MCF 10A (cell line): ENCODE measurements around the gene TFDP1. TPM values are rescaled to one million over a fixed set of nuclear protein-coding genes. Genes with fewer than 3 reads are reported as not detected.

Experiments used
- BruUV-seq: library from RNA; stranded (reverse); fragments of 400-500 nt; replicated peaks from 2 replicates; lab custom pipeline; 2021; lab: Mats Ljungman, UMichigan
- CTCF ChIA-PET: fragments of 300-600 bp; sonication (Branson Sonifier 250); formaldehyde crosslinking; extraction: SDS; loops from one replicate; lab custom pipeline; 2021; ENCODE audit warnings: antibody characterized with exemption, inconsistent platforms; lab: Yijun Ruan, JAX
- POLR2A ChIA-PET: fragments of 300-600, 350-650 bp; sonication (Branson Sonifier 250); formaldehyde crosslinking; extraction: SDS; loops from one replicate; lab custom pipeline; 2020; ENCODE audit warnings: antibody characterized with exemption, inconsistent platforms; lab: Yijun Ruan, JAX
- DNase-seq: peaks from one replicate; pipeline ENCODE4 v3.0.0-alpha.2; 2018; ENCODE audit not compliant: unreplicated experiment
- H3K27ac Mint-ChIP-seq: one replicate; pipeline ENCODE4 v1.8.0; 2022; ENCODE audit warnings: mild to moderate bottlenecking, low read depth, mixed read lengths; ENCODE audit not compliant: unreplicated experiment
- H3K27me3 Mint-ChIP-seq: one replicate; pipeline ENCODE4 v1.8.0; 2022; ENCODE audit warnings: mixed read lengths; ENCODE audit not compliant: insufficient read depth, unreplicated experiment
- H3K36me3 Mint-ChIP-seq: one replicate; pipeline ENCODE4 v1.8.0; 2022; ENCODE audit warnings: mild to moderate bottlenecking, moderate library complexity, mixed read lengths; ENCODE audit not compliant: insufficient read depth, unreplicated experiment
- H3K4me1 Mint-ChIP-seq: one replicate; pipeline ENCODE4 v1.8.0; 2022; ENCODE audit warnings: mixed read lengths; ENCODE audit not compliant: insufficient read depth, unreplicated experiment
- H3K4me3 Mint-ChIP-seq: one replicate; pipeline ENCODE4 v1.8.0; 2022; ENCODE audit warnings: mild to moderate bottlenecking, moderate library complexity, mixed read lengths; ENCODE audit not compliant: unreplicated experiment
- H3K9me3 Mint-ChIP-seq: one replicate; pipeline ENCODE4 v1.8.0; 2022; ENCODE audit warnings: mixed read lengths; ENCODE audit not compliant: unreplicated experiment
- intact Hi-C: fragments of 100-400 bp; cut with micrococcal nuclease; formaldehyde crosslinking; loops from 2 replicates; pipeline ENCODE4 v1.14.1; 2022
- total RNA-seq: library from RNA; stranded (reverse); gene quantifications from 2 replicates; pipeline ENCODE4 v1.2.3, GENCODE V29; 2022
- TF ChIP-seq, protein P1 (sequence below): fragments of 200-600 bp; IDR thresholded peaks from one replicate; pipeline ENCODE4 v1.8.0; 2022; ENCODE audit warnings: antibody characterized with exemption, mild to moderate bottlenecking; ENCODE audit not compliant: unreplicated experiment

Gene TFDP1
- total RNA-seq, 1 experiment from 2014 or later = 100 TPM

DNA sequence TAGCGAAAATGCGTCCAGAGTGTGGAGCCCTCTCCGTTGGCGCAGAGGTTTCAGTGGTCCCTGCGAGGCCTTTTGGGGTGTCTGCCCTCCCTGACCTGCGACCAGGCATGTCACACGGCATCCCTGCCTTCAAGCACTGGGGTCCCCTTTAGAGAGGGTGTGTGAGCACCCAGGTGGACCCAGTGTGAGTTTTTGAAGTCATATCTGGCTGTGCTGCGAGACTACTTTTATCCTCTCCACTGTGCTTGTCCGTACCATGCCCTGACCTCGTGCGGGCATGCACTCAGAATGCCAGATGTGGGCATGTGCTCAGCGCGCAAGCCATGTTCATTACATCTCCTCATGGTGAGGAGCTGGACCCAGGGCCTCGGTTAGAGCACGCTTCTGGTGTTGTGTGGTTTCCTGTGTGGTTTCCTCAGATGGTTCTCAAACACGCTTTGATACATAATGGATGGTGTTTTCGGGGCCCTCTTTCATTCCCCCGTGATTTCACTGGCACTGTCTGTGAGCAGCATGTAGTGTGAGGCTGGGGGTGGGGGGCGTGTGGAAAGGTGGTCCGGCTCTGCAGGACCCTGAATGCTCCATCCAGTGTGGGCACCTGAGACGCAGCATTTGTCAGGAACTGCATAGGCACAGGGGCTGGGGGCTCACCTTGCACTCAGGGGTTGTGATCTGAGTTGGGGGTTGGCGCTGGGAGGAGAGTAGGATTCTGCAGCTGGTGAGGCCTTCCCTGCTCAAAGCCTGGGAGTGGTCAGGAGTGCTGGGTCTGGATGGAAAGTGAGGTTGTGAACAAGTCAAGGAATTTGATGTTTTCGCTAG, 2.3 kb downstream of the TFDP1 start:
- H3K27me3 Mint-ChIP-seq = no peaks in the 10 kb centered on the region
- no peaks in the 10 kb centered on the region for H3K9me3 Mint-ChIP-seq
- no TSS peak for BruUV-seq
- H3K36me3 Mint-ChIP-seq = peaks cover 43% of the 10 kb centered on the region
- H3K4me1 Mint-ChIP-seq = peaks cover 21% of the 10 kb centered on the region
- CTCF ChIA-PET = interaction anchor here (0.6 to 0.9 kb wide), 4 partner anchors 30 to 215 kb away, joined by 3 to 4 read pairs (median 4); no protein-coding TSS in a partner anchor
- no peak for DNase-seq
- TF ChIP-seq, protein P1, sequence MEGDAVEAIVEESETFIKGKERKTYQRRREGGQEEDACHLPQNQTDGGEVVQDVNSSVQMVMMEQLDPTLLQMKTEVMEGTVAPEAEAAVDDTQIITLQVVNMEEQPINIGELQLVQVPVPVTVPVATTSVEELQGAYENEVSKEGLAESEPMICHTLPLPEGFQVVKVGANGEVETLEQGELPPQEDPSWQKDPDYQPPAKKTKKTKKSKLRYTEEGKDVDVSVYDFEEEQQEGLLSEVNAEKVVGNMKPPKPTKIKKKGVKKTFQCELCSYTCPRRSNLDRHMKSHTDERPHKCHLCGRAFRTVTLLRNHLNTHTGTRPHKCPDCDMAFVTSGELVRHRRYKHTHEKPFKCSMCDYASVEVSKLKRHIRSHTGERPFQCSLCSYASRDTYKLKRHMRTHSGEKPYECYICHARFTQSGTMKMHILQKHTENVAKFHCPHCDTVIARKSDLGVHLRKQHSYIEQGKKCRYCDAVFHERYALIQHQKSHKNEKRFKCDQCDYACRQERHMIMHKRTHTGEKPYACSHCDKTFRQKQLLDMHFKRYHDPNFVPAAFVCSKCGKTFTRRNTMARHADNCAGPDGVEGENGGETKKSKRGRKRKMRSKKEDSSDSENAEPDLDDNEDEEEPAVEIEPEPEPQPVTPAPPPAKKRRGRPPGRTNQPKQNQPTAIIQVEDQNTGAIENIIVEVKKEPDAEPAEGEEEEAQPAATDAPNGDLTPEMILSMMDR = no peak
- H3K4me3 Mint-ChIP-seq = no peak overlapping the region
- no peak overlapping the region for H3K27ac Mint-ChIP-seq
- POLR2A ChIA-PET = no interaction called here
- intact Hi-C loops = no loop called here

DNA sequence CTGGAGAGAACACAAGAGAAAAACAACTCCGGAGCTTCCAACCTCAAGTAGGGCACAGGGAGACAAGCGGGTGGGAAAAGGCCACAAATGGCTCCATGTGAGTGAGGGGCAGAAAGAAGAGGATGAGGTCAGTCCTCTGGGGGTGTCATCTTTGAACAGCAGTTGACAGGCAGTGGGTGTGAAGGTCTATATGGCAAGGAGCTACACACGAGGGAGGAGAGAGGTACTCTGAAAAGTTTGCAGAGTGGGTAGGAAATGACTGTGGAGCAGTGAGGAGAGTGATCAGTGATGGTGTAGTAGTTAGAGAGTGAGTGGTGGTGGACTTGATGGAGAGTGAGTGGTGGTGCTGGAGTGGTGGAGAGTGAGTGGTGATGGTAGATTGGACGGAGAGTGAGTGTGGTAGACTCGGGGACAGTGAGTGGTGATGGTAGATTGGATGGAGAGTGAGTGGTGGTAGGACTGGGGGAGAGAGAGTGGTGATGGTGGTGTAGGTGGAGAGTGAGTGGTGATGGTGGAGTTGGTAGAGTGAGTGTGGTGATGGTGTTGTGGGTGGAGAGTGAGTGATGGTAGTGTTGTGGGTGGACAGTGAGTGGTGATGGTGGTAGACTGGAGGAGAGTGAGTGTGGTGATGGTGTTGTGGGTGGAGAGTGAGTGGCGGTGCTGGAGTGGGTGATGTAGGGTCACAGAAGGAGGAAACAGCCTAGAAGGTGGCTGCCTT, 4.0 kb downstream of the TFDP1 start:
- peaks cover 49% of the 10 kb centered on the region for H3K36me3 Mint-ChIP-seq
- H3K9me3 Mint-ChIP-seq = no peaks in the 10 kb centered on the region
- POLR2A ChIA-PET = no interaction called here
- no peak for DNase-seq
- no peak overlapping the region for H3K4me3 Mint-ChIP-seq
- CTCF ChIA-PET = interaction anchor here (0.6 kb wide), 1 partner anchor 526 kb away, joined by 3 read pairs; no protein-coding TSS in a partner anchor
- no peaks in the 10 kb centered on the region for H3K27me3 Mint-ChIP-seq
- H3K4me1 Mint-ChIP-seq = peaks cover 21% of the 10 kb centered on the region
- intact Hi-C loops = no loop called here
- TF ChIP-seq, protein P1 = no peak
- H3K27ac Mint-ChIP-seq = no peak overlapping the region
- BruUV-seq = no TSS peak

DNA sequence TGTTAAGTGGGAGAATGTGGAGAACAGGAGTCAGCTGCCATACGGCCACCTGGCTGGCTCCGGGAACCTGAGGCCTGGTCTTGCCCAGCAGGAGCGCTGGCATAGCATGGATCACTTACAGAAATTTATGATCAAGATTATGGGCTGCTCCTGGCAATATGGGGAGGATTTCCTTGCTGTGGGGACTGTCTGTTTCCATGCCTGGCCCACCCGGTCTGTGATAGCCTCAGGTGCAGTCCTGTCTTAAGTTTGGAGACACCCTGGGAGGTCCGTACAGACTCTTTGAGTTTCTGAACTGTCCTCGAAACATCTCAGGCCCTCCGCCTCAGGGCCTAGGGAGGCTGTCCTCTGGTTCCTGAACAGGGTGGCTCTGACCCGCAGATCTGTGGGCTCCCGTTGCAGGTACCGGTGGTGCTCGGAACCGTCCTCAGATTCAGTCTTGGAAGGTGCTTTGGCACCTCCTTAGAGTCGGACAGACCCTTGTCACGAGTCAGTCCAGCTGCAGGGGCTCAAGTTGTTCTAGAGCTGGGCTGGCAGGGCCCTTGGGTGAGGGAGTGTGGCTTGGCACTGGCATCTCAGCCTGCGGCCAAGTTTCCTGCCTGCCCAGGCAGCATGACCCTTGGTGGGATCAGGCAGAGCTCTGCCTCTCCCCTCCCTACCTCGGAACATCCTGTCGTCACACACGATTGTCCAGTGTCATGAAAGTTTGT, 4.9 kb downstream of the TFDP1 start:
- BruUV-seq = no TSS peak
- POLR2A ChIA-PET = no interaction called here
- intact Hi-C loops = no loop called here
- H3K4me1 Mint-ChIP-seq = peaks cover 16% of the 10 kb centered on the region
- TF ChIP-seq, protein P1 = no peak
- CTCF ChIA-PET = interaction anchor here (0.6 kb wide), 2 partner anchors 42 to 525 kb away, joined by 3 read pairs; no protein-coding TSS in a partner anchor
- peaks cover 49% of the 10 kb centered on the region for H3K36me3 Mint-ChIP-seq
- H3K27me3 Mint-ChIP-seq = no peaks in the 10 kb centered on the region
- no peaks in the 10 kb centered on the region for H3K9me3 Mint-ChIP-seq
- DNase-seq = no peak
- H3K4me3 Mint-ChIP-seq = no peak overlapping the region
- no peak overlapping the region for H3K27ac Mint-ChIP-seq
